Omental fat pad (tissue), 4 donors: ENCODE measurements around the gene SPACA7. TPM values are rescaled to one million over a fixed set of nuclear protein-coding genes. Genes with fewer than 3 reads are reported as not detected.

Experiments
- ATAC-seq: fragments of 150-250 bp; one replicate; pipeline ENCODE4 v1.9.1; 2016; ENCODE audit warnings: mild to moderate bottlenecking, moderate library complexity; ENCODE audit not compliant: low FRiP score
- DNase-seq: peaks from one replicate; pipeline ENCODE4 v3.0.0-alpha.2; 2019; ENCODE audit warnings: low spot score
- CTCF ChIP-seq, 3 donors: fragments of 450-650 bp; IDR thresholded peaks; one replicate each; pipeline ENCODE4 v1.5.1; 2016 to 2017; ENCODE audit warnings: antibody characterized with exemption in 3 of 3, mild to moderate bottlenecking in 3 of 3, moderate library complexity in 2 of 3
- total RNA-seq, 4 donors: library from RNA; depleted of rRNA; stranded (reverse); fragments of >200 nt; gene quantifications; one replicate each; pipeline ENCODE4 v1.1.0, GENCODE V29; 2016

Gene SPACA7
- total RNA-seq, 4 donors from 2014 or later = not detected

GRCh38 chr13:112456138-112457056 lies 80.2 kb downstream of the SPACA7 start:
- no peak for TF ChIP-seq CTCF (IDR thresholded peaks at IDR 0.05)
- no peak for ATAC-seq
- no peak for DNase-seq

DNA sequence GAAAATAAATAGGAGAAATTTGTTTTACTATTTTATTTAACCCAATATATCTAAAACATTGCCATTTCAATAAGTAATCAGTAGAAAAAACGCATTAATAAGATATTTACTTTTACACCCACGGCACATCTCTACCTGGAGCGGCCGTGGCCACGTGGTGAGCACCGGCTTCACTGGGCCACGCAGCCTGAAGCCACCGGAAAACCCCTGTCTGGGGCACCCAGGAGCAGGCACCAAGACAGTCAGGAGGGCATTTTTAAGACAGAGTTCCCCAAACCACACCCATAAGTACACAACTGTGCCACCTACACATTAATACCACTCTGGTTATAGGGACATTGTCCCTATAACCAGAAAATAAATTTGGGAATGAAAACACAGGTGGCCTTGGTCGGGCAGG lies 80.9 kb downstream of the SPACA7 start:
- DNase-seq (no peak), ATAC-seq (no peak)
- no peak for TF ChIP-seq CTCF (IDR thresholded peaks at IDR 0.05)

GRCh38 chr13:112457485-112457884 lies 81.3 kb downstream of the SPACA7 start:
- DNase-seq (no peak), ATAC-seq (no peak)
- no peak for TF ChIP-seq CTCF (IDR thresholded peaks at IDR 0.05)

DNA sequence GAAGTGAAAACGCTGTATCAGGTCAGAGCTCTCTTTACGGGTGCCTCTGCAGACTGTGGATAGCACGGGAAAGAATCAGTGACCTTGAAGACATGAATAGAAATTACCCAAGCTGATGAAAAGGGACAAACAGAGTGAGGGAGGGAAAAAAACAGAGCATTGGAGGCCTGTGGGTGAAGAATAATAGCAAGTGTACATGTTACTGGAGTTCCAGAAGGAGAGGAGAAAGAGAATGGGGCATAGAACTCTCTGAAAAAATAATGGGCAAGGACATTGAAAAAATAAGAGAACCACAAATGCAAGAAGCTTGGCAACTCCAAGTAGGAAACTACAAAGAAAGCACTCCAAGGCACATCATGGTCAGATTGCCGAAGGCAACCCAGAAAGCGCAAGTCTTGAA lies 86.3 kb downstream of the SPACA7 start:
- no peak for DNase-seq
- ATAC-seq = no peak
- TF ChIP-seq CTCF (IDR thresholded peaks at IDR 0.05) = no peak

DNA sequence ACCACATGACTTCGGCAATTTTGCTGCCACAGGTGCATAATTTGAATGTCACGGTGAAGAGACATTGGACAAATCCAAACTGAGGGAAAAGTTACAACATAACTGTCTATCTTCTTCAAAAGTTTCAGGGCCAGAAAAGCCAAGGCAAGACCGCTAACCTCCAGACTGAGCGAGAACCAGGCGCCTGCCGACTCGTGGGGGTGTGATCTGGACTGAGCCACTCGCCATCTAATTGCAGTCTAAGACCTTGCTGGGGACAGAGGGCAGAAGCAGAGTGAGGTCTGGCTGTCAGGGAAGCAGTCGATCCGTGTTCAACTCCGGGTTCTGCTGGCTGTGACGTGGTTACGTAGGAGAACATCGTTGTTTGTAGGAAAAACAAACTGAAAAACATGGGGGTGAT lies 88.6 kb downstream of the SPACA7 start:
- no peak for DNase-seq
- no peak for ATAC-seq
- TF ChIP-seq CTCF (IDR thresholded peaks at IDR 0.05) = no peak

DNA sequence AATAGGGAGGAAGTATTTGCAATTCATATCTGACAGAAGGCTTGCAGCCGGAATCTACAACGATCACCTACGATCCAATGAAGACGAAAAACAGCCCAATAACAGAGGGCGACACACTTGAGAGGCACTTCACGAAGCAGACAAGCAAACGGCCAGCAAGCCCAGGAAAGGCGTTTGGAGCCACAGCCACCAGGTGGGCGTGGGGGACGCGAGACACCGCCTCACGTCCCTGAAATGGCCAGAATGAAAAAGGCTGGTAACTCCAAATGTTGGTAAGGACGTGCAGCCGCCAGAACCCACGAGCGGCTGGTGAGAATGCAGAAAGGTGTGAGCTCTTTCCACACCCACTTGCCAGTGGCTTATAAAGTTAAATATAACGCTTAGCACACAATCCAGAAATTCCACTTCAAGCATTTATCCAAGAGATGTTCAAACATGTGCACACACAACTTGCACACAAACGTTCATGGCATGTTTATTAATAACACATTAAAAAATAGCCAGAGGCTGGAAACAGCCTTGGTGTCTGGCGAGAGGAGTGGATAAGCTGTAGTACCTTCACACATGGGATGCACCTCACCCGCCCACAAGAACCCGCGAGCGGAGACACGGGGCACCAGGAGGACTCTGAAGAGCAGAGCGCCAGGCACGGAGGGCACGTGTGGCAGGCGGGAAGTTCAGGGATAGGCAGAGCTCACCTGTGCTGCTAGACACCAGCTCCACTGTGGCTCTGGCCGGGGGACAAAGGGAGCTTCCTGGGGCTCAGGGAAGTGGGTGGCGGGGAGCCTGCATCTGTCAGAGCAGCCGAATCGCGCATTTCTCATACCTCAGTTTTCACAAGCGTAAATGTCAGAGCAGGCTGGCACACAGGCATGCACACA lies 89.3 kb downstream of the SPACA7 start:
- no peak for TF ChIP-seq CTCF (IDR thresholded peaks at IDR 0.05)
- DNase-seq (no peak), ATAC-seq (no peak)
